DMS114 treated with DMSO at 0.1 percent for 48 hours (cell line): ENCODE data around the gene IZUMO3.
"Not testable (repeated sequence)": the region's sequence is repeated elsewhere in the genome, so short reads cannot be mapped to it uniquely, and the experiment has no call there.

Source experiments
- DNase-seq: peaks from one replicate; lab custom pipeline; 2025; ENCODE audit not compliant: unreplicated experiment; lab: John Stamatoyannopoulos, UW

Gene IZUMO3

GRCh38 chr9:24545847-24546522 lies at the start of gene IZUMO3:
Gene IZUMO3 (minus strand): TSS chr9:24545897. CDS start chr9:24545649, 248 bp downstream.
- no peak for DNase-seq

- no peak for DNase-seq
These were observed 48.6 kb upstream of the IZUMO3 start for GRCh38 chr9:24594234-24594850.

GRCh38 chr9:24590432-24590831 lies 44.7 kb upstream of the IZUMO3 start:
- no peak for DNase-seq

GRCh38 chr9:24587883-24588282 lies 42.2 kb upstream of the IZUMO3 start:
- no peak for DNase-seq

DNA sequence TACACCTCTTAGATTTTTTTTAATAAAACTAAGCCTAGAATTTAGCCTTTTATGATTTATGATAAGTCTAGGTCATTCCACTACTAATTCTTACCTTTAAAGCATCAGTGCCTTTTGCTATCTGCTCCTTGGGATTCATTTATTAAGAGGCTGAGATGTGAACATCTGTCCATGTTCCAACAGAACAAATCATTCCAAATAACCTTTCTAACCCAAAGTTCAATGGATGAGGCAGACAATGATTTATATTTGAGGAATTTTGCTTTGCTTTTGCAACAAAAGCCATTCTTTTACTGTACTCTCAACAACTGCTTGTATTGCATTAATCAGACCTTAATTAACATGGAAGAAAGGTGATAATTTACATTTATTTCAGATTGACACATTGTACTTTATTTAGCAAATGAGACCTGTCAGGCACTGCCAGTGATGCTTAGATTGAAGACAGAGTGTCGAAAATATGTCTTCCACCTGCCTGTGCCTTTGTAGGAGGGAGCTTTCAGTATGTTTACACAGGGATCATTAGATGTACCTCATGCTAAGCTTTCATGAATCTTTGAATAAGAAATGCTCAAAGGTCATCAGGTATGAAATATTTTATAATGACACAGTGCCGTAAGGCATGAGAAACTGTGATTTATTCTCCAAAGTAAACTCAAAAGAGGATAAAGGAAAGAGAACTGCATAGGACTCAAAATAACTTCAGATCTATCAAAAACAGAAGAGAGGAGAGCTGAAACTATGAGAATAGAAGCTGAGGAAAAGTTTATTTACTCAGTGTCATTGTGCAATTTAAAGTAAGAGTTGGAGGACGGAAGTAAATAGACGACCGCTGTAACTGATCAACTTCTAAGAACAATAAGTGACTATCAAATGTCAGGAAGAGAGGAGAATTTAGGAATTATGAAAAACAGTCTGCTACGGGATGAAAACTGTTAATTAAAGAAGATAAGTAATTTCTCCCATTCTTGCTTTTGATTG lies 36.7 kb upstream of the IZUMO3 start:
- DNase-seq: no peak

DNA sequence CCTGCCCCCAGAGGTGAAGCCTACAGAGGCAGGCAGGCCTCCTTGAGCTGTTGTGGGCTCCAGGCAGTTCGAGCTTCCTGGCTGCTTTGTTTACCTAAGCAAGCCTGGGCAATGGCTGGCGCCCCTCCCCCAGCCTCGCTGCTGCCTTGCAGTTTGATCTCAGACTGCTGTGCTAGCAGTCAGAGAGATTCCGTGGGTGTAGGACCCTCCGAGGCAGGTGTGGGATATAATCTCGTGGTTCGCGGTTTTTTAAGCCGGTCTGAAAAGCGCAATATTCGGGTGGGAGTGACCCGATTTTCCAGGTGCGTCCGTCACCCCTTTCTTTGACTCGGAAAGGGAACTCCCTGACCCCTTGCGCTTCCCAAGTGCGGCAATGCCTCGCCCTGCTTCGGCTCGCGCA lies 34.3 kb upstream of the IZUMO3 start:
- not testable (repeated sequence) for DNase-seq

- no peak for DNase-seq
These were observed 26.7 kb upstream of the IZUMO3 start for GRCh38 chr9:24572406-24572805.

- no peak for DNase-seq
These were observed 16.3 kb upstream of the IZUMO3 start for GRCh38 chr9:24561957-24562356.

DNA sequence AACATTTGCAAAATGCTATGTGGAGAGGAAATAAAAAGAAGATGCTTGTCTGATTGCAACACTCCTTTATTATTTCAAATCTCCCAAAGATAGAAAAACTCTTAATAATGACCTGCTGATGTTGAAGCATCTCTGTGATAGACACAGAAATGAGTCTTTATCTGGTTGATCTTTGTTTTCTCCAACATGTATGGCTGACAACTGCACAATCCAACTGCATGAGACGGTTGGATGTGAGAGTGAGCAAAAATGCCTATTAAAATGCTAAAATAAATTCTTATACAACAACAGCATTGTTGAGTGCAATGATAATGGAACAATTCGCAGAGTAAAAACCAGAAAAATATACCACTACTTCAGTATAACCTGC lies 7.5 kb upstream of the IZUMO3 start:
- DNase-seq: no peak

- DNase-seq: no peak
These were observed 7.0 kb upstream of the IZUMO3 start for GRCh38 chr9:24552526-24553182.

GRCh38 chr9:24545285-24545684 lies 412 bp downstream of the IZUMO3 start:
- no peak for DNase-seq

DNA sequence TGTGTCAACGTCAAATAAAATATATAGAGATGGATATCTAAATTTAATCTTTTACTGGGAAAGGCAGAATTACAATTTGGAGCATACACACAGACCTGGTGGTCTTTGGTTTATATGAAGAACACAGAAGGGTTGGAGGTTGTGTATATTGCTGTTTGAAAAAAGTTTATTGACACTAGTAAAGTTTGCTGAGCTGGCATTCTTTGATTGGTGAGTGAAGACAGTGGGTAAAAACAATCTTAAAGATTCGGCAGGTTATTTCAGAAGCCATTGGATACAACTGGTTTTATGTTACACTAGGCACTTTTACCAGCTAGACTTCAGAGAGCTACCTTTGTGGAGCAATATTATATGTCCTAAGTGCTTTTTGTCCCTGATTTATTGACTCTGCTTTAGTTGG lies 27.2 kb downstream of the IZUMO3 start:
- DNase-seq: no peak

DNA sequence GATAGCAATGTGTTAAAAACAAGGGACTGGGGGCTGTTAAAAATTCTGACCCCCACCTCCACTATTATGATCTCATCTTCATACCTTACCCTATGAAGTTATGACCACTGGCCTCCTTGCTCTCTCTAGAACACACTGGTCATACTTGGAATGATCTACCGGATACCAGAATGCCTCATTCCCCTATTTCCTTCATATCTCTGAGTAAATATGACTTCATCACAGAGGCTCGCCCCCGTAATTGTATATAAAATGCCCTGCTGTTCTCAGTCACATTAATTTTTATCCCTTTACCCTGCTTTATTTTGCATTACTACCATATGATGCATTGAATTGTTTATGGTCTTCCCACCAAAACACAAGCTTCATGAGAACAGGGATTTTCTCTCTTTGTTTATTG lies 29.2 kb downstream of the IZUMO3 start:
- DNase-seq: no peak

DNA sequence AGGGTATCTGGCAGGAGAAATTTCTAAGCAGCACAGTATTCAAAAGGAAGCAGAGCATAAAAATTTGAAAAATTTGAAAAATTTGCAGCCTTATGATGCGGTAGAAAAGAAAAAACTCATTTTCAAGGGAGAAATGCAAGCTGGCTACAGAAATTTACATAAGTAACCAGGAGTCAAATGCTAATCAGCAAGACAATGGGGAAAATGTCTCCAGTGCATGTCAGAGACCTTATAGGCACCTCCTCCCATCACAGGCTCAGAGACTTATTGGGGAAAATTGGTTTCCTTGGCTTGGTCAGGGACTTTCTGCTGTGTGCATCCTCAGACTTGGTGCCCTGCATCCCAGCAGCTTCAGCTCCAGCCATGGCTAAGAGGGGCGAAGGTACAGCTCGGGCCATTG lies 35.8 kb downstream of the IZUMO3 start:
- DNase-seq: no peak

DNA sequence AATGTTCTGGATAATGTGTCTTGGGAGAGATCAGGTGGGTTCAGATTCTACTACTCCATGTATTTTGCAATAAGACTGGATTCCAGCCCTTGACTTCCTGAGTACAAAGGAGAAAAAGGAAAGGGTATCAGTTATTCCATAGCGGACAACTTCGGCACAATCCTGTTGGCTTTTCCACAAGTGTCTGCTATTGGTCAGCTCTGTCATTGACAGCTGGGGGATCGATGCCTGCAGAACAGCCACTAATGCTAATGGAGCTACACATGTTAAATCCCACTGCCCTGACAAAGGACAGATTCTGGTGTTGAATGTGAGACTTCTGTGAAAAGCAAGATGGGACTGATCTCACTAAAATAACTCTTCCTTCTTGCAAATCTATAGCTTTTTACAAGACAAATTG lies 41.2 kb downstream of the IZUMO3 start:
- DNase-seq: no peak

- DNase-seq: no peak
These were observed 43.3 kb downstream of the IZUMO3 start for GRCh38 chr9:24502206-24502937.

DNA sequence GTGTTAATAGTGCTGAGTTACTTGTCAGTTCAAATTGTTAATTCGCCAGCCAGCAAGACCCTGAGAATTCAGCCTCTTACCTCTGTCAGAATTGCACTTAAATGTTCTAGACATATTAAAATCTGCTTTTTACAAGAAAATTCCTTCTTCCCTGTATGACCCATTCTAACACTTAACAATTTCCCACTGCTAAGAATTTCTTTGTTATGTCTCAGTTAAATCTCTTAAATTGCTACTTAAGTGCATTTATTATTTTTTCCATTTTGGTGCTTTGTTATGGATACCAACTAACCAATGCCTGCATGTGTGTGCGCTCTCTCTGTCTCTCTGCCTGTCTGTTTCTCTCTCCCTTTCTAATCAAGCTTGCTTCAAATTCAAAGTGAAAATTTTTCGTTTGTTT lies 44.9 kb downstream of the IZUMO3 start:
- no peak for DNase-seq

GRCh38 chr9:24498632-24499031 lies 47.1 kb downstream of the IZUMO3 start:
- no peak for DNase-seq

DNA sequence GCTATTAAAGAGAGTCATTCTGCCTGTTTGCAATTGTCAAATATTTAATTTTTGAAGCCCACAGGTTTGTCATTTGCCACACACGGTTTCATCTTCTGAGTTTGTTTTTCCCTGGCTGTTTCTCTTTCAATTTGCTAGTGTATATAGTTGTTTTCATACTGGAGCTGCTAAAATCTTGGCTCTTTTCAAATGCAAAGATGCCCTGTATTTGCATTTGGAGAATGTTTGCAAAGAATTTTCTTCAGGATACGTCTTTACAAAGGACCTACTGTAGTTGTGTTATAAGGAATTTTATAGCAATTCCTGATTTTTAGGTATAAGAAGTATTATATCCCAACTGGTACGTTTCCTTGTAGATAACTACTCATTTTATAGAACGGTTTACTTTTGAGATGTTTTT lies 48.0 kb downstream of the IZUMO3 start:
- no peak for DNase-seq
